ENCODE measurements around the gene HPSE2. TPM values are rescaled to one million over a fixed set of nuclear protein-coding genes. Genes with fewer than 3 reads are reported as not detected.

Gene HPSE2
- total RNA-seq, 1 donor from 2014 or later: not detected

DNA sequence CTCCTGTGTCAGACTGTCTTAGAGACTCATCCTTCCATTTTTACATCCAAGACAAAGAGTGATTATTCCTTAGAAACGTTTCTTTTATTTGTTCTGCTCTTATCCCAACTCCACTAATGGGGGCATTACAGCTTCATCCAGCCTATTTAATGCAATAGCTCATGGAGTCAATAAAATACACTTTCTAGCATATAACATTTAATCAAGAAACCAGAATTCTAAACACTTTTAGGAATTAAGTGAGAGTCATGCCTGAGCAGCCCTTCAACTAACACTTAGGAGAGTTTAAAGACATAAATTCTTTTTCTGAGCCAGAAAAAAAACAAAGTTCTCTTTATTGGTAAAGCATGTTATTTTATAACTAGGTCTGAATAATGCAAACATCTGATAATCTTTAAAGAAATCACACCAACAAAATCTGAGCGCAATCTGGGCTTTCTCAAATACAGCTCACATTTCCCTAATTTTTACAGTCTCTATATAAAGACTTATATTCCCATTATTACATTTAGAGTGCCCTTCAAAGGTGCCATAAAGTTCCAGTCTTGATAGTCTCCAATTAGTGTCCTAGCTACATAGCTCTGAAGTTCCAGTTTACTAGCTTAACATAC is 427.3 kb downstream of the HPSE2 start:
- Histone ChIP-seq H3K27me3 (ENCODE audit: control insufficient read depth, insufficient read depth, low read length) (no peaks in the 10 kb centered on the region), H3K36me3 (ENCODE audit: control insufficient read depth, insufficient read depth, low read length) (no peaks in the 10 kb centered on the region), H3K4me3 (ENCODE audit: low read depth, low read length) (no peak overlapping the region)
- TF ChIP-seq, protein P1, sequence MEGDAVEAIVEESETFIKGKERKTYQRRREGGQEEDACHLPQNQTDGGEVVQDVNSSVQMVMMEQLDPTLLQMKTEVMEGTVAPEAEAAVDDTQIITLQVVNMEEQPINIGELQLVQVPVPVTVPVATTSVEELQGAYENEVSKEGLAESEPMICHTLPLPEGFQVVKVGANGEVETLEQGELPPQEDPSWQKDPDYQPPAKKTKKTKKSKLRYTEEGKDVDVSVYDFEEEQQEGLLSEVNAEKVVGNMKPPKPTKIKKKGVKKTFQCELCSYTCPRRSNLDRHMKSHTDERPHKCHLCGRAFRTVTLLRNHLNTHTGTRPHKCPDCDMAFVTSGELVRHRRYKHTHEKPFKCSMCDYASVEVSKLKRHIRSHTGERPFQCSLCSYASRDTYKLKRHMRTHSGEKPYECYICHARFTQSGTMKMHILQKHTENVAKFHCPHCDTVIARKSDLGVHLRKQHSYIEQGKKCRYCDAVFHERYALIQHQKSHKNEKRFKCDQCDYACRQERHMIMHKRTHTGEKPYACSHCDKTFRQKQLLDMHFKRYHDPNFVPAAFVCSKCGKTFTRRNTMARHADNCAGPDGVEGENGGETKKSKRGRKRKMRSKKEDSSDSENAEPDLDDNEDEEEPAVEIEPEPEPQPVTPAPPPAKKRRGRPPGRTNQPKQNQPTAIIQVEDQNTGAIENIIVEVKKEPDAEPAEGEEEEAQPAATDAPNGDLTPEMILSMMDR (IDR thresholded peaks at IDR 0.05; ENCODE audit: insufficient read depth, low read length, poor library complexity, severe bottlenecking): no peak
- no peak for DNase-seq (ENCODE audit: low read depth)

DNA sequence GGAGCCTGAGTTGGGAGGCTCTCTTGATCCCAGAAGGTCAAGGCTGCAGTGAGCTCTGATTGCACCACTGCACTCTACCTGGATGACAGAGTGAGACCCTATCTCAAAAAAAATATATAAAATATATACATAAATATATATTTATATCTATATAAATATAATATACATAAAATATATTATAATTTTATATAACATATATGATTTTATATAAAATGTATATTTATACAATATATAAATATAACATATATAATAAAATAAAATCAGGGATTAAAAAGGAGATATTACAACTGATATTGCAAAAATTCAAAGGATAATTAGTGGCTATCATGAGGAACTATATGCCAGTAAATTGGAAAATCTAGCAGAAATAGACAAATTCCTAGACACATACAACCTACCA is 435.4 kb downstream of the HPSE2 start:
- no peaks in the 10 kb centered on the region for H3K36me3 ChIP-seq (ENCODE audit: control insufficient read depth, insufficient read depth, low read length)
- H3K27me3 ChIP-seq (ENCODE audit: control insufficient read depth, insufficient read depth, low read length): no peaks in the 10 kb centered on the region
- TF ChIP-seq, protein P1 (IDR thresholded peaks at IDR 0.05; ENCODE audit: insufficient read depth, low read length, poor library complexity, severe bottlenecking): no peak
- DNase-seq (ENCODE audit: low read depth): no peak
- no peak overlapping the region for H3K4me3 ChIP-seq (ENCODE audit: low read depth, low read length)

DNA sequence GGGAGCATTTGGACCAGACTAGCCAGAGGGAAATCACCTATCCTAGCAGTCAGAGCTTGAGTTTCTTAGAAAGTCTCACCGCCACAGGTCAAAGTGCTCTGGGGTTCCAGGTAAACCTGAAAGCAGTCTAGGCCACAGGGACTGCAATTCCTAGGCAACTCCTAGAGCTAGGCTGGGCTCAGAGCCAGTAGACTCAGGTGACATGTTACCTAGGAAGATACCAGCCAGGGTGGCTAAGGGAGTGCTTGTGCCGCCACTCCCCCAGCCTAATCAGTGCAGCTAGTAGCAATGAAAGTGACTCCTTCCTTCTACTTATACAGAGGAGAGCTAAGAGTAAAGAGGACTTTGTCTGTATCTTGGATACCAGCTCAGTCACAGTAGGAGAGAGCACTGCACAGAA is 440.2 kb downstream of the HPSE2 start:
- Histone ChIP-seq H3K27me3 (ENCODE audit: control insufficient read depth, insufficient read depth, low read length) (no peaks in the 10 kb centered on the region), H3K36me3 (ENCODE audit: control insufficient read depth, insufficient read depth, low read length) (no peaks in the 10 kb centered on the region), H3K4me3 (ENCODE audit: low read depth, low read length) (no peak overlapping the region)
- TF ChIP-seq, protein P1 (IDR thresholded peaks at IDR 0.05; ENCODE audit: insufficient read depth, low read length, poor library complexity, severe bottlenecking): no peak
- no peak for DNase-seq (ENCODE audit: low read depth)

DNA sequence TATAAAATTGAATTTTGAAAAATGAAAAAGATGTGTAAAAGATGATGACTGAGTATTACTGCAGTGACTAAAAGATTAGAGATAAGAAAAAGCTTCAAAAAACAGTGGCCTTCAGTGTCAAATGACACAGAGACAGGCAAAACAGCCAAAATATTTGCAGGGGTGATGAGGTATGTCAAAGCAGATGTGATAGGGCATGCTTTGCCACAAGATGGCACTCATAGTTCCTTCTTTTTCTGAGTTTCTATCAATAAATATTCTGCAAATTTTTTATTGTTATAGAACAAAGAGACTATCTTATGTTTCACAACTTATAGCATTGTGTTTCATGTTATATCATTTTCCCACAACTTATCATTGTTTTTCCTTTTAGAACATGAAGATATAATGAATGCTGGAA is 444.8 kb downstream of the HPSE2 start:
- DNase-seq (ENCODE audit: low read depth): no peak
- TF ChIP-seq, protein P1 (IDR thresholded peaks at IDR 0.05; ENCODE audit: insufficient read depth, low read length, poor library complexity, severe bottlenecking): peak; percentile 41
- no peaks in the 10 kb centered on the region for H3K36me3 ChIP-seq (ENCODE audit: control insufficient read depth, insufficient read depth, low read length)
- H3K4me3 ChIP-seq (ENCODE audit: low read depth, low read length): no peak overlapping the region
- no peaks in the 10 kb centered on the region for H3K27me3 ChIP-seq (ENCODE audit: control insufficient read depth, insufficient read depth, low read length)

DNA sequence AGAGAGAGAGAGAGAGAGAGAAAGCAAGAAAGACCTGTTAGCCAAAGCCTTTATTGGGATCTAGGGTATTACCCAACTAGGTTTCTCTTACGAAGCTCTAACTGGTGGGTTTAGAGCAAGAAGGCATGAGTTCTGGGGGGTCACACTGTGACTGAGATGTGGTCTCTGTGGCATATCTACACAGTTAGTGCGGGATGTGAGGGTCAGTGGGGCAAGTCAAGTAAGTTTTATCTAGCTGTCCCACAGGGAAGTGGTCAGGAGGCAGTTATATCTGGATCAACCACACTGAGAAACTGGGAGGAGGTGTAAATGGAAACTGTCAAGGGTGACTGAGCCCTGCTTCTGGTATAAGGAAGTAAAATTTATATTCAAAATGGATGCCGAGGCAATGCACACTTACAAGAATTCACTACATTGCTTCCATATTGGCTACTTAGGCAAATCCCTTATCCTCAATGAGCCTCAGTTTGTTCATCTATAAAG is 457.3 kb downstream of the HPSE2 start:
- DNase-seq (ENCODE audit: low read depth): no peak
- no peaks in the 10 kb centered on the region for H3K36me3 ChIP-seq (ENCODE audit: control insufficient read depth, insufficient read depth, low read length)
- TF ChIP-seq, protein P1 (IDR thresholded peaks at IDR 0.05; ENCODE audit: insufficient read depth, low read length, poor library complexity, severe bottlenecking): no peak
- H3K27me3 ChIP-seq (ENCODE audit: control insufficient read depth, insufficient read depth, low read length): no peaks in the 10 kb centered on the region
- no peak overlapping the region for H3K4me3 ChIP-seq (ENCODE audit: low read depth, low read length)

DNA sequence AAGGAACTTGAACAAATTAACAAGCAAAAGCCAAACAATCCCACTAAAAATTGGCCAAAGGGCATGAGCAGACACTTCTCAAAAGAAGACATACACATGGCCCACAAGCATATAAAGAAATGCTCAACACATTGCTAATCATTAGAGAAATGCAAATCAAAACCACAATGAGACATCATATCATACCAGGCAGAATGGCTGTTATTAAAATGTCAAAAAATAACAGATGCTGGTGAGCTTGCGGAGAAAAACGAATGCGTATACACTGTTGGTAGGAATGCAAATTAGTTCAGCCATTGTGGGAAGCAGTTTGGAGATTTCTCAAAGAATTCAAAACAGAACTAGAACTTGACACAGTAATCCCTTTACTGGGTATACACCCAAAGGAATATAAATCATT is 477.2 kb downstream of the HPSE2 start:
- Histone ChIP-seq H3K4me3 (ENCODE audit: low read depth, low read length) (no peak overlapping the region), H3K36me3 (ENCODE audit: control insufficient read depth, insufficient read depth, low read length) (no peaks in the 10 kb centered on the region), H3K27me3 (ENCODE audit: control insufficient read depth, insufficient read depth, low read length) (no peaks in the 10 kb centered on the region)
- no peak for DNase-seq (ENCODE audit: low read depth)
- TF ChIP-seq, protein P1 (IDR thresholded peaks at IDR 0.05; ENCODE audit: insufficient read depth, low read length, poor library complexity, severe bottlenecking): no peak
